GM19455 (cell line): ENCODE data around the gene CUL7.
"Not testable (repeated sequence)": the region's sequence is repeated elsewhere in the genome, so short reads cannot be mapped to it uniquely, and the experiment has no call there.

Source experiments
- ATAC-seq: cut with Tn5 transposase; IDR thresholded peaks from one replicate; pipeline ENCODE4 v1.9.1; 2021; ENCODE audit not compliant: unreplicated experiment

The CUL7 gene

GRCh38 chr6:43047998-43048397 is 5.7 kb downstream of the CUL7 start:
- no peak for ATAC-seq

GRCh38 chr6:43045371-43045930 is 8.2 kb downstream of the CUL7 start:
- ATAC-seq: no peak

- no peak for ATAC-seq
Measured at GRCh38 chr6:43043310-43043709, 10.3 kb downstream of the CUL7 start.

GRCh38 chr6:43041475-43041874 is 12.2 kb downstream of the CUL7 start:
- not testable (repeated sequence) for ATAC-seq

GRCh38 chr6:43040542-43041257 is 13.0 kb downstream of the CUL7 start:
- ATAC-seq: no peak

- no peak for ATAC-seq
Measured at GRCh38 chr6:43038727-43039126, 14.9 kb downstream of the CUL7 start.

GRCh38 chr6:43037706-43038105 is 15.9 kb downstream of the CUL7 start:
- ATAC-seq: no peak

- no peak for ATAC-seq
Measured at GRCh38 chr6:43037197-43037596, 16.5 kb downstream of the CUL7 start.

GRCh38 chr6:43036712-43037111 is 16.9 kb downstream of the CUL7 start:
- no peak for ATAC-seq

GRCh38 chr6:43035495-43036194 is 18.0 kb downstream of the CUL7 start:
- ATAC-seq: no peak

GRCh38 chr6:43034190-43034525 is 19.5 kb downstream of the CUL7 start:
- ATAC-seq: no peak

GRCh38 chr6:43033496-43034189 is 20.0 kb downstream of the CUL7 start:
- no peak for ATAC-seq

GRCh38 chr6:43032326-43032725 is 21.3 kb downstream of the CUL7 start:
- ATAC-seq: no peak

- ATAC-seq: no peak
Measured at GRCh38 chr6:43029120-43029519, 24.5 kb downstream of the CUL7 start.

GRCh38 chr6:43026365-43026764 is 27.3 kb downstream of the CUL7 start:
- ATAC-seq: no peak

GRCh38 chr6:43024436-43024835 is 29.2 kb downstream of the CUL7 start:
- no peak for ATAC-seq

GRCh38 chr6:43021270-43022047 is 32.2 kb downstream of the CUL7 start, which contains the start of gene RRP36:
TSS of gene RRP36 (plus strand) at chr6:43021623. CDS start at chr6:43021655, 32 bp downstream.
- no peak for ATAC-seq

GRCh38 chr6:43020847-43021246 is 32.8 kb downstream of the CUL7 start:
- no peak for ATAC-seq

GRCh38 chr6:43020052-43020705 is 33.5 kb downstream of the CUL7 start:
- ATAC-seq: no peak

- ATAC-seq: no peak
Measured at GRCh38 chr6:43019152-43019551, 34.5 kb downstream of the CUL7 start.
